ENCODE data around the gene TMCO5A.

DNA sequence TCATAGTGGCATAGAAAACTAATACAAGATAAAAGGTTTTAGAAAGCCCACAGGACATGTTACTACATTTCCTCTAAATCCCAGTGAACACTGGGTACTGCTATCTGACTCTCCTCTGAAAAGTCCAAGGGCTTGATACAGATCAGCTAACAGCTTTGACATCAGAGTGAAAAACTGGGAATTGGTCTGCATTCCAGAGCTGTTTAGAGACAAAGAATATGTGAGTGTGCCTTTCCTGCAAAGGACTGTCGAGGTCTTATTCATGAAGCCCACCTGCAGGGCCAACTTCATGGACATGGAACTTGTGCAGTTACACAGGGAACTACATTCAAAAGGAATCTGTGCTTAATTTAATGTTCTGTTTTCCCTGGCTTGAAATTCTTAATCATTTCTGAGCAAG is 5.2 kb upstream of the TMCO5A start:
- TF ChIP-seq, protein P1, sequence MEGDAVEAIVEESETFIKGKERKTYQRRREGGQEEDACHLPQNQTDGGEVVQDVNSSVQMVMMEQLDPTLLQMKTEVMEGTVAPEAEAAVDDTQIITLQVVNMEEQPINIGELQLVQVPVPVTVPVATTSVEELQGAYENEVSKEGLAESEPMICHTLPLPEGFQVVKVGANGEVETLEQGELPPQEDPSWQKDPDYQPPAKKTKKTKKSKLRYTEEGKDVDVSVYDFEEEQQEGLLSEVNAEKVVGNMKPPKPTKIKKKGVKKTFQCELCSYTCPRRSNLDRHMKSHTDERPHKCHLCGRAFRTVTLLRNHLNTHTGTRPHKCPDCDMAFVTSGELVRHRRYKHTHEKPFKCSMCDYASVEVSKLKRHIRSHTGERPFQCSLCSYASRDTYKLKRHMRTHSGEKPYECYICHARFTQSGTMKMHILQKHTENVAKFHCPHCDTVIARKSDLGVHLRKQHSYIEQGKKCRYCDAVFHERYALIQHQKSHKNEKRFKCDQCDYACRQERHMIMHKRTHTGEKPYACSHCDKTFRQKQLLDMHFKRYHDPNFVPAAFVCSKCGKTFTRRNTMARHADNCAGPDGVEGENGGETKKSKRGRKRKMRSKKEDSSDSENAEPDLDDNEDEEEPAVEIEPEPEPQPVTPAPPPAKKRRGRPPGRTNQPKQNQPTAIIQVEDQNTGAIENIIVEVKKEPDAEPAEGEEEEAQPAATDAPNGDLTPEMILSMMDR (IDR thresholded peaks at IDR 0.05), result no peak
- TF ChIP-seq EZH2 (IDR thresholded peaks at IDR 0.05; ENCODE audit: borderline replicate concordance, insufficient read depth, low read depth, low read length, poor library complexity, severe bottlenecking), result no peak

Measured in B cell (primary cell).